A549 (cell line): ENCODE measurements around the gene ABCB4.

Experiments used
- BHLHE40 ChIP-seq: IDR thresholded peaks from 2 replicates; pipeline ENCODE4 v1.6.1; 2012; ENCODE audit warnings: low read depth, low read length, inconsistent platforms
- CEBPB ChIP-seq, 2 experiments: fragments of >200 bp in 1 of 2; sonication (Bioruptor Twin) in 1 of 2; formaldehyde crosslinking in 1 of 2; IDR thresholded peaks; 2 replicates each; pipeline ENCODE4 v1.6.1; 2012 to 2016
- CTCF ChIP-seq: fragments of >200 bp; sonication (Bioruptor Twin); formaldehyde crosslinking; IDR thresholded peaks from 3 replicates; pipeline ENCODE4 v1.5.1; 2016
- EHMT2 ChIP-seq: fragments of 200-600 bp; sonication (generic); IDR thresholded peaks from 2 replicates; pipeline ENCODE4 v1.6.1; 2016; ENCODE audit warnings: antibody characterized with exemption, low read depth, mild to moderate bottlenecking, moderate library complexity
- EP300 ChIP-seq, 2 experiments: fragments of >200 bp; sonication (Bioruptor Twin); formaldehyde crosslinking; IDR thresholded peaks; 2 replicates in 1 of 2; 3 replicates in 1 of 2; pipeline ENCODE4 v1.6.1; 2016 to 2017
- HDAC2 ChIP-seq: fragments of 200-600 bp; sonication (generic); IDR thresholded peaks from 2 replicates; pipeline ENCODE4 v1.6.1; 2016
- JUN ChIP-seq, 2 experiments: fragments of >200 bp; sonication (Bioruptor Twin); formaldehyde crosslinking; IDR thresholded peaks; 2 replicates in 1 of 2; 3 replicates in 1 of 2; pipeline ENCODE4 v1.6.1; 2016 to 2017
- MAX ChIP-seq: IDR thresholded peaks from 2 replicates; pipeline ENCODE4 v1.6.1; 2012
- MAZ ChIP-seq: fragments of 150-350 bp; IDR thresholded peaks from 2 replicates; pipeline ENCODE4 v1.6.1; 2014; ENCODE audit warnings: antibody characterized with exemption, low read depth, low read length, borderline replicate concordance
- POLR2A ChIP-seq: IDR thresholded peaks from 2 replicates; pipeline ENCODE4 v1.6.1; 2012; ENCODE audit warnings: mild to moderate bottlenecking, low read length
- REST ChIP-seq: fragments of 200-600 bp; sonication (generic); IDR thresholded peaks from 2 replicates; pipeline ENCODE4 v1.6.1; 2016; ENCODE audit warnings: antibody characterized with exemption, mild to moderate bottlenecking, moderate library complexity
- RFX5 ChIP-seq: fragments of 450-650 bp; IDR thresholded peaks from 2 replicates; pipeline ENCODE4 v1.7.1; 2014; ENCODE audit warnings: antibody characterized with exemption, mild to moderate bottlenecking, moderate library complexity
- ZFP36 ChIP-seq: fragments of 450-650 bp; IDR thresholded peaks from 2 replicates; pipeline ENCODE4 v1.6.1; 2014; ENCODE audit warnings: borderline replicate concordance; ENCODE audit not compliant: partially characterized antibody

- TF ChIP-seq EHMT2 = no peak
- TF ChIP-seq RFX5 = no peak
- TF ChIP-seq POLR2A = no peak
- TF ChIP-seq CTCF = no peak
- TF ChIP-seq MAZ = no peak
- TF ChIP-seq HDAC2 = no peak
- TF ChIP-seq BHLHE40 = no peak
- TF ChIP-seq MAX = no peak
- no peak for TF ChIP-seq CEBPB (IDR thresholded peaks at IDR 0.05)
- no peak for TF ChIP-seq REST
- no peak for TF ChIP-seq JUN (IDR thresholded peaks at IDR 0.05)
- no peak for TF ChIP-seq ZFP36
- no peak for TF ChIP-seq EP300 (IDR thresholded peaks at IDR 0.05)
Measured at GRCh38 chr7:87359366-87359765, 116.1 kb downstream of the ABCB4 start.
